Measurements from ENCODE around the gene CTAGE6.
"Not testable (repeated sequence)": the region's sequence is repeated elsewhere in the genome, so short reads cannot be mapped to it uniquely, and the experiment has no call there.

CTAGE6 gene

DNA sequence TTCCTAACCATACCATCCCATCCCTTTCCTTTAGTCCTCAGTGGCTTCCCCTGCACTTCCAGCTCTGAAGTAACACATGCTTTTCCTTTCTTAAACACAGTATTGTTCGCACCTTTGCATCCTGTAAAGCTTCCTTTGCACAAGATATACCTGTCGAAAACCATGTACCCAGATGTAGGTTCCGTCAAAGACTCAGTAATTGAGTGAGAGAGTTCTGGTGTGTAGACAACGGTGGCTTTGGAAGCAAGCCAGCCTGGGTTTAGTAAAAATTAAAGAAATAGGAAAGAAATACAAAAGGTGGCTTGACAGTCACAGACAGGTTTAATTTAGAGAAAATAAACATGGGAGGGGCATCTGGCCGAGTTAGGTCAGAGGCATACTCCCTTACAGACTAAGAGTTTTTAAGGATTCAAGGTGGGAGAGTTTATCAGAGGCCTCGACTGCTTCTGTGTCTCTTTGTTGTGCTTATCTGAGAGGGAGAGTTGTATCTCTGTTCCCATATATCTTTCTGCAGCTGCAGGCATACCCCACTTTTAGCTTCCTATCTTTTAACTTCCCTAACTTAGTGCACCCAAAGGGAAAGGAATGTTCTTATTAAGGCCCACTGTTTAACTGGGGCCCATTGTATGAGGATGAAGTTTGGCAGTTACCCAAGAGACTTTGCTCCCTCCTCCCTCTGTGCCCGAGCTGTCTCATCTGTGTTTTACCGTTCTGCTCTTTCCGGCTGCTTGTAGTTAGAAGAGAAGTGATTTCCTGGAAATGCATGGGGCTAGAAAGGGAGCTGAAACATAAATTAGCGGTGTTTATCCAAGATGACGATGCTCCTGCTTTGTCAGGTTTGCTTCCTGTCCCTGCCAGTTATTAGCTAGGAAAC lies 42.7 kb downstream of the CTAGE6 start:
- DNase-seq: not testable (repeated sequence)

- DNase-seq: not testable (repeated sequence)
These were observed 45.1 kb downstream of the CTAGE6 start for GRCh38 chr7:143712381-143712780.

DNA sequence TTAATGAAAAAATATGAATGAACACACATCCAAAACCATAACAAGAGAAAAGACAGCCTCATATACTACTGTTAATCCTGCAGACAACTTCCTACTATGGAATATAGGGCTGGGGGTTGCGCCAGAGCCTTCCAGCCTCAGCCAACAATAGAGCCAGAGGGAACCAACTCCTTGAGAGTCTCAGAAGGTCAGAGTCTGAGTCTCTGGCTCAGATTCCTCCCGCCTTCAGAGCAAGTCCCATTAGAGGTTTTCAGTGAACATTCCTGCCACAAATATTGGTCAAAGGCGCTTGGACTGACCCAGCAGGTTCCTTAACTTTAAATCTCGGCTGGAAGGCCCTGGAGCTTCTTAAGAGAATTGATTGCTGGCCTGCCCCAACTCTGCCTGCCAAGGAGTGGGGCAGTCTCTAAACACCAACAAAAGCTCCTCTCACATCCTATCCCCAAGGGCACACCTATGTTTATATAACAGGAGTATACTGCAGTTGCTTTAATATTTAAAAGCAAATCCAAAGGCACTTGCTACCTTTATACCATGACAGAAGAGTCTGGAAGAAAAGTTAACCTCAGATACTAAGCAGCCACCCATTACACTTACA lies 45.7 kb downstream of the CTAGE6 start:
- not testable (repeated sequence) for DNase-seq

GRCh38 chr7:143709895-143710294 lies 47.6 kb downstream of the CTAGE6 start:
- not testable (repeated sequence) for DNase-seq

All from NCI-H526 treated with DMSO at 0.1 percent for 48 hours (cell line).